Ascending aorta (tissue), 2 donors: ENCODE data around the gene ZG16. TPM values are rescaled to one million over a fixed set of nuclear protein-coding genes. Genes with fewer than 3 reads are reported as not detected.

Experiments
- DNase-seq, 2 donors: peaks; one replicate each; pipeline ENCODE4 v3.0.0-alpha.2; 2019; ENCODE audit warnings: low spot score in 2 of 2
- H3K27ac ChIP-seq, 2 donors: fragments of 200-600 bp; sonication (generic); one replicate each; pipeline ENCODE4 v1.5.1; 2016 to 2017; ENCODE audit warnings: mild to moderate bottlenecking in 1 of 2
- H3K27me3 ChIP-seq: fragments of 200-600 bp; sonication (generic); one replicate; pipeline ENCODE4 v1.5.1; 2017
- H3K36me3 ChIP-seq, 2 donors: fragments of 200-600 bp; sonication (generic); one replicate each; pipeline ENCODE4 v1.5.1; 2016
- H3K4me1 ChIP-seq, 2 donors: fragments of 200-600 bp; sonication (generic); one replicate each; pipeline ENCODE4 v1.5.1; 2016 to 2017; ENCODE audit warnings: mild to moderate bottlenecking in 1 of 2
- H3K4me3 ChIP-seq, 2 donors: fragments of 200-600 bp; sonication (generic); one replicate each; pipeline ENCODE4 v1.5.1; 2016 to 2017; ENCODE audit warnings: mild to moderate bottlenecking in 1 of 2
- H3K9me3 ChIP-seq, 2 donors: fragments of 200-600 bp; sonication (generic); one replicate each; pipeline ENCODE4 v1.5.1; 2016
- CTCF ChIP-seq, 3 experiments: fragments of 200-600 bp in 2 of 3; fragments of 450-650 bp in 1 of 3; sonication (generic) in 2 of 3; IDR thresholded peaks; one replicate each; pipeline ENCODE4 v1.5.1; 2016 to 2019; ENCODE audit warnings: antibody characterized with exemption in 3 of 3, mild to moderate bottlenecking in 1 of 3, moderate library complexity in 1 of 3
- intact Hi-C: fragments of 100-400 bp; cut with DNase I; formaldehyde crosslinking; loops from one replicate; pipeline ENCODE4 v1.15.1; 2023
- total RNA-seq: library from RNA; depleted of rRNA; stranded (reverse); fragments of >200 nt; gene quantifications from one replicate; pipeline ENCODE4 v1.1.0, GENCODE V29; 2016

The ZG16 gene
- total RNA-seq, 1 donor from 2014 or later, result 0.21 TPM

- no peak for TF ChIP-seq CTCF (IDR thresholded peaks at IDR 0.05)
- DNase-seq, result peak in 1 of 2 donors; percentile 88
Measured at GRCh38 chr16:29820271-29820701, 42.2 kb downstream of the ZG16 start, which contains the start of gene MVP. TSS of gene MVP (plus strand) at chr16:29820462. CDS start at chr16:29830550, 10,088 bp downstream.

GRCh38 chr16:29820730-29821642 is 42.9 kb downstream of the ZG16 start:
- H3K27ac ChIP-seq, result peak overlapping the region; percentile 90 to 92
- H3K4me3 ChIP-seq, result peak overlapping the region; percentile 54 to 76
- intact Hi-C loops, result loop anchor here (1.0 to 5.0 kb wide), 3 partner anchors 42 to 246 kb away; partner anchors contain the start of genes ALDOA, CDIPT, HIRIP3 and INO80E
- H3K27me3 ChIP-seq, result no peaks in the 10 kb centered on the region
- H3K4me1 ChIP-seq, result peaks cover 28 to 50% of the 10 kb centered on the region in 2 donors
- no peaks in the 10 kb centered on the region for H3K9me3 ChIP-seq
- no peak for TF ChIP-seq CTCF (IDR thresholded peaks at IDR 0.05)
- no peak for DNase-seq
- peaks cover 0 to 18% of the 10 kb centered on the region in 2 donors for H3K36me3 ChIP-seq

More at GRCh38 chr16:29820271-29820701, 42.2 kb downstream of the ZG16 start, which contains the start of gene MVP:
- H3K27ac ChIP-seq, result peak within 1 kb of the TSS; percentile 90 to 92
- intact Hi-C loops, result loop anchor here (1.0 to 5.0 kb wide), 3 partner anchors 43 to 247 kb away; partner anchors contain the start of genes ALDOA, CDIPT, HIRIP3 and INO80E
- H3K4me3 ChIP-seq, result peak within 1 kb of the TSS; percentile 54 to 76
- no peaks in the 10 kb centered on the region for H3K9me3 ChIP-seq
- H3K36me3 ChIP-seq, result peaks cover 0 to 18% of the 10 kb centered on the region in 2 donors
- peaks cover 23 to 44% of the 10 kb centered on the region in 2 donors for H3K4me1 ChIP-seq
- no peaks in the 10 kb centered on the region for H3K27me3 ChIP-seq

GRCh38 chr16:29821643-29822115 is 43.6 kb downstream of the ZG16 start:
- peak overlapping the region; percentile 90 to 92 for H3K27ac ChIP-seq
- DNase-seq, result no peak
- peak overlapping the region; percentile 54 to 76 for H3K4me3 ChIP-seq
- peaks cover 28 to 54% of the 10 kb centered on the region in 2 donors for H3K4me1 ChIP-seq
- TF ChIP-seq CTCF (IDR thresholded peaks at IDR 0.05), result no peak
- peaks cover 0 to 18% of the 10 kb centered on the region in 2 donors for H3K36me3 ChIP-seq
- H3K27me3 ChIP-seq, result no peaks in the 10 kb centered on the region
- intact Hi-C loops, result loop anchor here (5.0 kb wide), 2 partner anchors 176 to 246 kb away; partner anchors contain the start of genes ALDOA, HIRIP3 and INO80E
- no peaks in the 10 kb centered on the region for H3K9me3 ChIP-seq

- intact Hi-C loops, result loop anchor here (2.0 to 5.0 kb wide), 3 partner anchors 24 to 243 kb away; partner anchors contain the start of genes ALDOA, HIRIP3 and INO80E
- H3K27me3 ChIP-seq, result no peaks in the 10 kb centered on the region
- no peak for TF ChIP-seq CTCF (IDR thresholded peaks at IDR 0.05)
- H3K9me3 ChIP-seq, result no peaks in the 10 kb centered on the region
- no peak for DNase-seq
- H3K36me3 ChIP-seq, result no peaks in the 10 kb centered on the region
- H3K4me1 ChIP-seq, result peaks cover 28 to 41% of the 10 kb centered on the region in 2 donors
- H3K4me3 ChIP-seq, result peak overlapping the region; percentile 38 to 41
- peak overlapping the region; percentile 69 to 88 for H3K27ac ChIP-seq
Measured at GRCh38 chr16:29824589-29825144, 46.6 kb downstream of the ZG16 start.
